ENCODE data around the gene TEX51.

TEX51 gene

GRCh38 chr2:126894082-126894481 is 4.6 kb upstream of the TEX51 start:
- DNase-seq, result no peak

GRCh38 chr2:126894585-126895182 is 4.0 kb upstream of the TEX51 start:
- no peak for DNase-seq

DNA sequence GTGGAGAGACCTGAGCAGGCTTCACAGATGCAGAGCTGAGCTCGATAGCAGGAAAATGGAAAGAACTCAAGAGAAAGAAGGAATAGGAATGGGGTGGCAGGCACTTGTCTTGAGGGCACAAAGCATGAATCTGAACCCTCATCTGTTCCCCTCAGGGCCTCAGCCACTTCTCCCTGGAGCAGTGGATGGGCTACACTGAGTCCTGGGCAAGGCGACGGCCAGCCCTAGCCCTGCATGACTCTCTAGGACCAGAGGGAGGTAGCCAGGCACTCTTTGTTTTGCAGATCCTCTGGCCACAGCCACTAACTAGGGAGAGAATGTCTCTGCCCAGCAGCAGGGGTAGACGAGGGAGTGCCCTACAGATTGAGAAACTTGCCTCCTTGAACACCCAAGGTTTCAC is 3.4 kb upstream of the TEX51 start:
- no peak for DNase-seq

- DNase-seq, result no peak
Measured at GRCh38 chr2:126896471-126896870, 2.2 kb upstream of the TEX51 start.

GRCh38 chr2:126899616-126900185 is 1.0 kb downstream of the TEX51 start:
- DNase-seq, result no peak

GRCh38 chr2:126900646-126901319 is 2.1 kb downstream of the TEX51 start:
- DNase-seq, result no peak

DNA sequence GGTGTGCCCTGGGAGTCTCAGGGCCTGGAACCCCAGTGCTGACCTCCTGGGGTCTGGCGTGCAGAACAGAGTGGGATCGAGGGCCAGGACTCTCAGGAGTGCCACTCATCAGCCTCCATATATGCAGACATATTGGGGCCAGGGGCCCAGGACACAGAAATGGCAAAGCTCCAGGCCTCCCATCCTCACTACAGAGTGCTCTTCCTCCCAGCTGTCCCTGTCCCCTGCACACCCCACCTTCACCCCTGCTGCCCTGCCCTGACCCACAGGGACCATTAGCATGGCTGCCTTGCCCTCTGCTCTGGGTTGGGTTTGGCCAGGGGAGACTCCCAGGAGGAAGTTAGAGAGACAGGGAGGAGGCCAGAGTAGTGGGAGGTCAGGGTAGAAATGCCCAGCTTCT is 2.8 kb downstream of the TEX51 start:
- no peak for DNase-seq

DNA sequence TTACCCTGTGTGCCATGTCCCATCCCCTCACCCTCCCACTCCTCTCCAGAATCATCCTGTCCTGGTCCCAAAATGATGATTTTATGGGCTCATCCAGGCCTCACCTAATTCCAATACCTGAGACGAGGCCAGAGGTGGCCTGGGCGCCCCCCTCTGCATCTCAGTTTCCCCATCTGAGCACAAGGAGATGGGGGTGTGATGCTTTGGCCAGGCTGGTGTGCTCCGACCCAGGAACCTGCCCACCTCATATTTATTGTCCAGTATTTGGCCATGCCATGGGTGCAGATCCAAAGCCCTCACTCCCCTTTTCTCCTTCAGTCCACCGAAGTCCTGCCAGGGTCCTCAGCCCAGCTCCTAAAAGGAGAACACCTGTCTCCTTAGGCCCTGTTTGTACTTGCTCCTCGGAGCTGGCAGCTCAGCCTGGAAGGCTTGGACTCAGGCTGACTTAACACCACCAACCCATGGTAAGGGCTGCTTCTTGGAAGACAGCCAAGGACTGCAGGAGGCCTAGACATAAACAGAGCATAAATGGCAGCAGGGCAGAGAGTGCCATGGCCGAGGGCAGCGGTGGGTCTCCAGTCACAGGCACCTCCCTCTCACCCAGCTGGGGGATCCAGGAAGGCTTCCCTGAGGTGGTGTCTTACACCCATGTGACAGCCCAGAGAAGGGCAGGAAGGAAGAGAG is 3.6 kb downstream of the TEX51 start:
- DNase-seq, result no peak

GRCh38 chr2:126902859-126903258 is 4.2 kb downstream of the TEX51 start:
- DNase-seq, result no peak

DNA sequence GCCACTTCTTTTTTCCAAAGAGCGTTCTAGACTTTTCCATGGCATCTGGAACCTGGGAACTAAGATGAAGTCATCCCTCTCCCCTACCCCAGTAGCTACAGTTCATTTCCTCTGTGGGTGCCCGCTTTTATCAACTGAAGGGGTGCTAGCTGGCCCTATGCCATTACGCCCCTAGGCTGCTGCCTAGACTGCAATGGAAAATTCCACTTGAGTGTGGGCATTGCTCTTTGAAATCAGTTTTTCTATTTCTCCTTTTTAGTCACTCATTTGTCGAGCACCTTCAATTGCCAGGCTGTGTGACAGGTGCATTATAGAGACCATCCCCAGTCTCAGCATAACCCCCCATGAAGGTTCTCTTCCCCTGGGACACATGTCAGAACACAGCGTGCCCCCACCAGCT is 7.3 kb downstream of the TEX51 start:
- no peak for DNase-seq

GRCh38 chr2:126906781-126907180 is 8.1 kb downstream of the TEX51 start:
- DNase-seq, result no peak

- no peak for DNase-seq
Measured at GRCh38 chr2:126907671-126908070, 9.0 kb downstream of the TEX51 start.

DNA sequence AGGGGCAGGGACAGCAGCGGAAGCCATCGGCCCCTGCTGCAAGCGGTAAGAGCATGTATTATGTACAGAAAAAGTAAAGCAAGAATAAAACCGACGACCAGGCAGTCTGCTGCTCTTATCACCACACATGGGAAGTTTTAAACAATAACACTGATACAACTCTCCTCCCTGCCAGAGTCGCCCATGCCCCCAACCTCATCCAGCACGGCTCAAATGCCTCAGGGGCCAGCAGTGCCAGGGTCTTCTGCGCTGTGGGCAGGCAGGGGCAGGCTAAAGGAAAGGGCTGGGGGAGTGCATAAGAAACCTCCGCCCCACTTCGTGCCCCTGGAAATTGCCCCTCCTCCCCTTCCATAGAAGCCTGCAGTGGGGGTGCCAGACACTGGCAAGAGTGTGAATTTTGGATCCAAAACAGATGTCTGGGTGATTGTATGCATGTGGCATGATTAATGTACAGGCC is 10.1 kb downstream of the TEX51 start:
- DNase-seq, result no peak

DNA sequence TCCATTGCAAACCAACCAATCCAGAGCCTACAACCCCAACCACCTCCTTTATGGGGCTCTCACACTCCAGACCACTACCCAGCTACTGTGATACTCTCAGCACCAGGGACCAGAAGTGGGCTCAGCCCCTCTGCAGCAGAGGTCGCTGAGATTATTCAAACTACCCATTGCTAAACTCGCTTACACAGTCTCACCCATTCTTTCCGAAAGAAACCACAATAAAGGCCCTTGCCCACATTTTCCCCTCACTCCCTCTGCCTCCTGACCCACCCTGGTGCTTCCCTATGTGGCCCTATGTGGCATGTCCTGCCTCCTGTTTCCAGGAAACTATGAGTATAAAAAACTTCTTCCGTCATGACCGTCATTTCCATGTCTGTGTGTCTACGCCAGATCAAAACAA is 10.7 kb downstream of the TEX51 start:
- DNase-seq, result no peak

GRCh38 chr2:126909781-126910180 is 11.1 kb downstream of the TEX51 start:
- no peak for DNase-seq

- DNase-seq, result no peak
Measured at GRCh38 chr2:126910637-126911036, 11.9 kb downstream of the TEX51 start.

DNA sequence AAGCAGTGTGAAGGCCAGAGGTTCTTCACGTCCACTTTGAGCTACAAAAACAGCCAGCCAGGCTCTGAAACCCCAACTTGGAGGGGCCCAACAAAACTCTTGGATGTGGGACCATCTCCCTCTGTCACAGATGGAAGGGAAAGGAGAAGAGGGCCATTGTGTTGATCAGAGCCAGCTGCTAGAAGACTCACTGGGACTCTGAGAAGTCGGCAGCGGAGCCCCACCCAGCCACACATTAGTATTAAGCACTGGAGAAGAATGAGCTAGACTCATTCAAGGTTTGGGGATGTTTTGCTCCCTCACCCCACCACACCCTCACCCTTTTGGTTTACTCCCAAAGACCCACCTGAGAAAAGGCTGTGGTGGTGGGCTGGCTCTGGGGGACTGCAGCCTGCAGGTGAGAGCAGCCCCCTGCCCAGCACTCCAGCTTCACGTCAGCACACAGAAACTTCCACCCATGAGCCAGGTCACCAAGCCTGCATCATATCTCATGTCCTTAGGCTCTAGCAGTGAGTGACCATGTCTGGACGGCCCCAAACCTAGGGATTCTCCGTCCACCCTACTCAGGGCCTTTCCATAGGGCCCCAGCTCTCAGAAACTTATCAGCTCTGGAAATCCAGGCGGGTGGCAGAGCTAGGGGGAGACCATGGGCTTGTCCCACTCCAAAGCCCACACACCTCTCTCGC is 12.6 kb downstream of the TEX51 start:
- no peak for DNase-seq

- DNase-seq, result no peak
Measured at GRCh38 chr2:126912201-126912600, 13.5 kb downstream of the TEX51 start.

- DNase-seq, result no peak
Measured at GRCh38 chr2:126913329-126913728, 14.6 kb downstream of the TEX51 start.

DNA sequence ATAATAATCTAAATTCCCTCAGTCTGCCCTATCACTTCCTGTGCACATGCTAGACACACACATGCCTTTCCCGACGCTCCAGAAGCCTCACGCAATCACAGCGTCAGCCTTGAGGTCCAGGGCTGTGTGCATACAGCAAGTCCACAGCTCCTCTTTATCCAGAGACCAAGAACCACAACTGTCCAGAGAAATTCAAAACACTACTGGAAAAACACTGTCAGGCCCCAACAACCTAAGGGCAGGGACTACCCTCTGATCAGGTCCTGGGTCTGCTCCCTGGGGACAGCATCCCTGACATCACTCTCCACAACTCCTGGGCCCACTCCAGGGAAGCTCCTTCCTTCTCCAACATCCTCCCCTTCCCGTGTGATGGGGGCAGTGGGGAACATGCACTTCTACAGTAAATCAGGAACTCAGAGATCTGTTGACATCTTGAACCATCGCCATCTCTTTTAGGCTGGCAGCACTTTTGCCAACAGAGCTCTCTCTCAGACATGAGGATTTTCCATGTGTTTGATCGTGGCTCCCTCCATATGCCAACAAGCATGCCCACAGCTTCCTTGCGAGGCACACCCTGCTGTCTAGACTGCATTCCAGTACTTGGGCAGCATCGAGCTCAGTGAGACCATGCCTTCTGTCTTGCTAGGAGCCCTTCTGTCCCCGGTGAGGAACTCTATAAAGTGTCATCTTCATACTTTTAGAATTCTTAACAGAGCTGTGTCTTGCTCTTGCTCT is 15.4 kb downstream of the TEX51 start:
- DNase-seq, result no peak

DNA sequence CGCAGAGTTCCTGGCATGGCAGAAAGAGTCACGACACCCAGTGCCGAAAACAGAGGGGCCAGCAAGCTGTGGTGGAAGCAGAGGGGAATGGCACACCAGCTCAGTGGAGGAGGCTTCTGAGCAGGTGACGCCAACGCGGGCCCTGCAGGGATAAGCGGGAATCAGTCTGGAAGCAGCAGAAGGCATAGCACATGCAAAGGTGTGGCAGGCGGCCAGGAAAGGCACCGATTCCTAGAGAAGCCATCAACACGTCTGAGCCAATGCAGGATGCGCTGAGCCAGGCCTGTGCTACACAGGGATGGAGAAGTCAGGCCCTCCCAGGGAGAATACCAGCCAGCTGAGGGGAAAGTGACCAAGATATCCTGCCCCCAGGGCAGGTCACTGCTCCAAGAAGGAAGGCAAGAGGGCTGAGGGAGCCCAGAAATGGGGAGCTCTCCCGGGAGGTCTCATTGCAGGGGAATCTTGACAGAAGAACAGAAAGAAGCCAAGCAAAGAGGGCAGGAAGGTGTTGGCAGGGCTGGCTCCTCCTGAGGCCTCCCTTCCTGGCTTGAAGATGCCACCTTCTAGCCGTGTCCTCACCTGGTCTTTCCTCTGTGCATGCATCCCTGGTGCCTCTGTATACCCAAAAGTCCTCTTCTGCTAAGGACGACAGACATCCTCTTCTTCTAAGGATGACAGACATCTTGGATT is 16.3 kb downstream of the TEX51 start:
- DNase-seq, result no peak

GRCh38 chr2:126915903-126916302 is 17.2 kb downstream of the TEX51 start:
- no peak for DNase-seq

All from NCI-H69 (cell line).